Measurements from ENCODE around the gene INTS7.

Gene INTS7

GRCh38 chr1:211903490-211904245, 131.7 kb downstream of the INTS7 start:
- no peak for DNase-seq (ENCODE audit: low read depth)

- DNase-seq (ENCODE audit: low read depth) = no peak
Measured at GRCh38 chr1:211902624-211903291, 132.6 kb downstream of the INTS7 start.

DNA sequence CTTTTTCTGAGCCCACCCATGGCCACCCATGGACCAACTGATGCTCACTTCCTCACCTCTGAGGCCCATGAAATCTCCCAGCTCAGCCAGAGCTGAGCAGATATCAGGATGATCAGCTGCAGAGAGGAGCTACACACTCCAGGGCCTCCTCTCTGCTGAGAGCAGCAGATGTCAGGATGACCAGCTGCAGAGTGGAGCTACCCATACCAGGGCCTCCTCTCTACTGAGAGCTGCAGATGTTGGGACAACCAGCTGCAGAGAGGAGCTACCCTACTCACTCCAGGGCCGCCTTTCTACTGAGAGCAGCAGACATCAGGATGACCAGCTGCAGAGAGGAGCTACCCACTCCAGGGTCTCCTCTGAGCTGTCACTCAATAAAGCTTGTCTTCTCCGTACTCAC, 133.4 kb downstream of the INTS7 start:
- no peak for DNase-seq (ENCODE audit: low read depth)

GRCh38 chr1:211900441-211900840, 134.9 kb downstream of the INTS7 start:
- no peak for DNase-seq (ENCODE audit: low read depth)

GRCh38 chr1:211896958-211897357, 138.4 kb downstream of the INTS7 start:
- no peak for DNase-seq (ENCODE audit: low read depth)

DNA sequence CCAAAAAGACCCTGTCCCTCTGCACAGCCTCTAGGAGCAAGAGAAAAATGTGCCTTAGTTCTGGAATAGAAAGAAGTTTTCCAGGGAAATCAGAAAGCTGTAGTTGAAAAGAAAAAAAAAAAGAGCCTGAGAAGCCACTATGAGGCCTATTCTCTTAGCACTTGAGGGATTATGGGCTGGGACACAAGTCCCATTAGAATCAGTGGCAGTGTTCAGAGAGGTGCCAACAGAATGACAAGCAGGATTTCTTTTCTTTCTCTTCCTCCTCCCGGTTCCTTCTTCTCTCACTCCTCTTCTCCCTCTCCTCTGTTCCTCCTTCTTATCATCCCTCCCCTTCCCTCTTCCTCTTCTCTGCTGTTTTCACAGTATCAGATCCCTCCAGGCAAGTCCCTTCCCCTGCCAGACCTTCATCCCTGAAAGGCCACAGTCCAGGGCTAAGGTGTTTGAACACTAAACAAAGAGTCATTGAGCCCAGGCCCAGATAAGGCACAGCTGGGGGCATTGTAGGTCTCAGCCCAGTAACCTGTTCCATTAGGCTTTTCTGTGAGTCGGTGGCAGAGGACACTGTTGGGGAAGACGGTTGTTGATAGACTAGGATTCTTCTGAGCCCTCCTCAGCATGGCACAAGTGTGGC, 140.1 kb downstream of the INTS7 start:
- DNase-seq (ENCODE audit: low read depth) = no peak

DNA sequence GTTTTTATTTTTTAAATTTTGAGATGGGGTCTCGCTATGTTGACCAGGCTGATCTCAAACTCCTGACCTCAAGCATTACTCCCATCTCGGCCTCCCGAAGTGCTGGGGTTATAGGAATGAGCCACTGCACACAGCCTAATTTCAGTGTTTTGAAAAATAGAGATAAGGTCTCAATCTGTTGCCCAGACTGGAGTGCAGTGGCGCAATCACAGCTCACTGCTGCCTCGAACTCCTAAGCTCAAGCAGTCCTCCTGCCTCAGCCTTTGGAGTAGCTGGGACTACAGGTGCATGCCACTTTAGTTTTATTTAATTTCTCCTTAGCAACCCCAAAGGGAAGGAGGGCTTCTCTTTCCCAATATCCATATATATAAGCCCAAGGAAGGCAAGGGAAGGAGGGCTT, 141.0 kb downstream of the INTS7 start:
- DNase-seq (ENCODE audit: low read depth) = no peak

DNA sequence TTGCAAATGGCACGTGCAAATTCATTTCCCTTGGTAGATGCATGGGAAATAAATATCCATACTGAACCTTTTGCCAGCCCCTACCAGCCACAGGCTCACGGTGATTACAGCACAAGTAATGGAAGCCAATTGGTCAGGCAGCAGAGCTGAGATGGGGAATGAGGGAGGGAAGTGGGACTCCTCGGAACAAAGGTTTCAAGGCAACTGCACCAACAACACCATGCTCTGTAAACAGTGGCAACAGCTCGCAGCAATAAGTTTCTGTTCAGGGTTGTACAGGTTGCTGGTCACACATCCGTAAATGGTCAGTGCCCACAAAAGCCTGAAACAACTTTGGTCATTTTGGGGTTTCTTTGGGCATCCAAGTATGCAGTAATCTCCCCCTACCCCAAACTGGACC, 142.1 kb downstream of the INTS7 start:
- DNase-seq (ENCODE audit: low read depth) = no peak

DNA sequence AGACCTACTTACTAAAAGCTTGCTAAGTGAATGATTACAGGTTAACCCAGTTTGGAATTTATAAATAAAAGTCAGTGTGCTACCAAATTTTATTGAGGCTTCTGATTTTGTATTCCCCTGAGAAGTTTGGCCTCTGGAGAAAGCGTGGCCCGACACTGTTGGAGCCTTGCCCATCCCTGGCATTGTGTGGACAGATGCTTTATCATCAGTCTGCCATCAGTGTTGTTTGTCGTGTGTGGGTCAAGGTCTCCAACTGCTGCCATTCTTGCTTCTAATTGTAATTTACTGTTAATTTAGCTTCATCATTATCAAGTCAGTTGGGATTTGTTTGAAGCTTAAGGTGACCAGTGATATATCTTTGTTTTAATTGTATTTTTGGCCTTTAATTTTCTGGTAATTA, 142.8 kb downstream of the INTS7 start:
- no peak for DNase-seq (ENCODE audit: low read depth)

- no peak for DNase-seq (ENCODE audit: low read depth)
Measured at GRCh38 chr1:211891708-211892107, 143.6 kb downstream of the INTS7 start.
